PC-3 (cell line): ENCODE measurements around the gene IL1RAPL1.

Experiments
- EZH2 ChIP-seq: fragments of 300-600 bp; sonication (generic); IDR thresholded peaks from one replicate; pipeline ENCODE4 v1.6.1; 2017; ENCODE audit warnings: antibody characterized with exemption, mild to moderate bottlenecking, low read length; ENCODE audit not compliant: unreplicated experiment
- TF ChIP-seq, protein P1 (sequence below): fragments of 300-600 bp; sonication (generic); conservative IDR thresholded peaks from 2 replicates; pipeline ENCODE4 v1.5.1; 2017; ENCODE audit warnings: antibody characterized with exemption, low read depth, mild to moderate bottlenecking, low read length

GRCh38 chrX:29422034-29422433 lies 834.8 kb downstream of the IL1RAPL1 start:
- TF ChIP-seq, protein P1, sequence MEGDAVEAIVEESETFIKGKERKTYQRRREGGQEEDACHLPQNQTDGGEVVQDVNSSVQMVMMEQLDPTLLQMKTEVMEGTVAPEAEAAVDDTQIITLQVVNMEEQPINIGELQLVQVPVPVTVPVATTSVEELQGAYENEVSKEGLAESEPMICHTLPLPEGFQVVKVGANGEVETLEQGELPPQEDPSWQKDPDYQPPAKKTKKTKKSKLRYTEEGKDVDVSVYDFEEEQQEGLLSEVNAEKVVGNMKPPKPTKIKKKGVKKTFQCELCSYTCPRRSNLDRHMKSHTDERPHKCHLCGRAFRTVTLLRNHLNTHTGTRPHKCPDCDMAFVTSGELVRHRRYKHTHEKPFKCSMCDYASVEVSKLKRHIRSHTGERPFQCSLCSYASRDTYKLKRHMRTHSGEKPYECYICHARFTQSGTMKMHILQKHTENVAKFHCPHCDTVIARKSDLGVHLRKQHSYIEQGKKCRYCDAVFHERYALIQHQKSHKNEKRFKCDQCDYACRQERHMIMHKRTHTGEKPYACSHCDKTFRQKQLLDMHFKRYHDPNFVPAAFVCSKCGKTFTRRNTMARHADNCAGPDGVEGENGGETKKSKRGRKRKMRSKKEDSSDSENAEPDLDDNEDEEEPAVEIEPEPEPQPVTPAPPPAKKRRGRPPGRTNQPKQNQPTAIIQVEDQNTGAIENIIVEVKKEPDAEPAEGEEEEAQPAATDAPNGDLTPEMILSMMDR: no peak
- no peak for TF ChIP-seq EZH2
